Stimulated activated CD4-positive, alpha-beta T cell treated with anti-CD3 and anti-CD28 coated beads, TNF-alpha, amount 100 ng/mL, for 4 hours (primary cell): ENCODE measurements around the gene INAVA.

Experiments used
- DNase-seq, 3 experiments: peaks; one replicate each; pipeline ENCODE4 v3.0.0-alpha.2; 2020; ENCODE audit warnings: low read depth in 3 of 3

Gene INAVA

GRCh38 chr1:200875416-200875815 lies 19.3 kb upstream of the INAVA start:
- DNase-seq: no peak

GRCh38 chr1:200877010-200877409 lies 17.7 kb upstream of the INAVA start:
- no peak for DNase-seq

GRCh38 chr1:200877839-200878551 lies 16.7 kb upstream of the INAVA start:
- DNase-seq: peak in 1 of 3 experiments; percentile 37

GRCh38 chr1:200880212-200880611 lies 14.5 kb upstream of the INAVA start:
- no peak for DNase-seq

- DNase-seq: no peak
These were observed 11.6 kb upstream of the INAVA start for GRCh38 chr1:200883118-200883517.

GRCh38 chr1:200885623-200886402 lies 8.9 kb upstream of the INAVA start:
- DNase-seq: no peak

GRCh38 chr1:200886594-200886993 lies 8.1 kb upstream of the INAVA start:
- DNase-seq: no peak

DNA sequence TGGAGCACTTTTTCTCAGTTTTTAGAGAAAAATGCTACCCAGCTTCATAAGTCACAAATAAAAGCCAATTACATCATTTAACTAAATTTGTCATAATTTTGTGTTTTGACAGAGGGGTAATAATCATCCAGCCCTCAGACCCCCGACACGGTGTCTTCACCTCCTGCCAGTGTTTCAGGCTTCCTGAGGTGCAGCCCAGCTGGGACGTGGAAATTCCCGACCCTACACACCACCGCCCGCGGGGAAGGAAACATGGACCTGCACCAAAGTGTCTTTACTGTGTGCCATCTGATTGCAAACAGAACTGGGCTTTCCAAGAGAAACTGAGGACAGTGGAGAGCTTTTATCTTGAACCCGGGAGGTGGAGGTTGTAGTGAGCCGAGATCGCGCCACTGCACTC lies 7.7 kb upstream of the INAVA start:
- no peak for DNase-seq

- DNase-seq: no peak
These were observed 6.8 kb upstream of the INAVA start for GRCh38 chr1:200887772-200888348.

GRCh38 chr1:200888349-200888838 lies 6.3 kb upstream of the INAVA start:
- peak in 1 of 3 experiments; percentile 22 for DNase-seq

- no peak for DNase-seq
These were observed 5.1 kb upstream of the INAVA start for GRCh38 chr1:200889571-200889970.

DNA sequence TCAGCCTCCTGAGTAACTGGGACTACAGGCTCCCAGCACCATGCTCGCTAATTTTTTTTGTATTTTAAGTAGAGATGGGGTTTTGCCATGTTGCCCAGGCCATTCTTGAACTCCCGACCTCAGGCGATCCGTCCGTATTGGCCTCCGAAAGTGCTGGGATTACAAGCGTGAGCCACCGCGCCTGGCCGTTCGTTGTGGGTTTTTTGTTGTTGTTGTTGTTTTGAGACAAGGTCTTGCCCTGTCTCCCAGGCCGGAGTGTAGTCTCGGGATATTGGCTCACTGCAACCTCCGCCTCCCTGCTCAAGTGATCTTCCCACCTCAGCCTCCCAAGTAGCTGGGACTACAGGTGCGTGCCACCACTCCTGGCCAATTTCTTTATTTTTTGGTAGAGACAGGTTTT lies 4.7 kb upstream of the INAVA start:
- DNase-seq: no peak

- DNase-seq: no peak
These were observed 3.6 kb upstream of the INAVA start for GRCh38 chr1:200890818-200891773.

DNA sequence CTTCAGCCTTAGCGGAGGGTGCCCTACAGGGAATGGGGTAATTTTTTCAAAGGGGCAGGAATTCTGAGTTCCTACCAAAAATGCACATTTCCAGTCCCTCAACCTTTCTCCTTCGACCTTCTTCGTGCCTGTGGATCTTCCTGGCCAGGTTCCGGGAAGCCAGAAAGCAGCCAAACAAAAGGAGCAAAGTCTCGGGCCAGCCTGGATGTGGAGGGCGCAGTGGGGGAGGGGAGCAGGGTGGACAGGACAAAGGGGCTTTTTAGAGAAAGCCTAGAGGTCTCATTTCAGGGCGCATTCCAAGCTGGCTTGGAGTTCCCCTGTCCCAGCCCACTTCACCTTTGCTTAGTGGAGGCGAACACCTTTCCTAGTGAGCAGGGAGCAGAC lies 2.9 kb upstream of the INAVA start:
- DNase-seq: no peak

- DNase-seq: no peak
These were observed 2.2 kb upstream of the INAVA start for GRCh38 chr1:200892546-200892945.

DNA sequence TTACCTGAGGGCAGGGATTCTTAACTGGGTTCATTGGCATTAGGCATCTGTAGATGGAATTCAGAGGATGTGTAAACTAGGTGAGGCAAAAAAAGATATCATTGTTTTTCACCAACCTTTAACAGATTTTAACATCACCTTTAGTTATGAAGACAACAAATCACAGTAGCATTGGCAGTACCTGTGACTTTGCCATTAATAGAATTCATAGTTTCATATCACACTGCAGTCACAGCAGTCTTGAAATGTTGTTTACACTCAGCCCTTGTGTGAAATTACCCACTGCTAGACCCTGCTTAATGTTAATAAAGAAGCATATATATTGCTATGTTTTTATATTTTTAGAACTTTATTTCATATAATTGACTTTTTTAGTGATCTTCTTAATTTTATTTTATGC lies 1.7 kb upstream of the INAVA start:
- no peak for DNase-seq

GRCh38 chr1:200893411-200893901 lies 1.2 kb upstream of the INAVA start:
- DNase-seq: no peak

DNA sequence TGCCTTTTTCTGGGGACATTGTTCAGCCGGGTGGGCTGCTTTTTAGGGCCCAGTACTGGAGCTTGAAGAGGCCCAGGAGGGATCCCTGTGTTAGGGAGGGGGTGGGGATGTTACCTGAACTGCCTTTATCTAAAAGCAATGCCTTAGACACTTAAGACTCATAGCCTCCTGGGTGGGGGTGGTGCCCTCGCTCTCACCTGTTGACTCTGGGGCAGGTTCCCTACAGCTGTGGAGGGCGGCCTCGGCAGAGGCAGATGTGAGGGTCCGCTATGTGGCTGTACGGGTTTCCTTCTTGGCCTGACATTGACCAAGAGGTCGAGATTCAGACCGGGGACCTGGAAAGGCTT lies 716 bp downstream of the INAVA start:
- DNase-seq: no peak

DNA sequence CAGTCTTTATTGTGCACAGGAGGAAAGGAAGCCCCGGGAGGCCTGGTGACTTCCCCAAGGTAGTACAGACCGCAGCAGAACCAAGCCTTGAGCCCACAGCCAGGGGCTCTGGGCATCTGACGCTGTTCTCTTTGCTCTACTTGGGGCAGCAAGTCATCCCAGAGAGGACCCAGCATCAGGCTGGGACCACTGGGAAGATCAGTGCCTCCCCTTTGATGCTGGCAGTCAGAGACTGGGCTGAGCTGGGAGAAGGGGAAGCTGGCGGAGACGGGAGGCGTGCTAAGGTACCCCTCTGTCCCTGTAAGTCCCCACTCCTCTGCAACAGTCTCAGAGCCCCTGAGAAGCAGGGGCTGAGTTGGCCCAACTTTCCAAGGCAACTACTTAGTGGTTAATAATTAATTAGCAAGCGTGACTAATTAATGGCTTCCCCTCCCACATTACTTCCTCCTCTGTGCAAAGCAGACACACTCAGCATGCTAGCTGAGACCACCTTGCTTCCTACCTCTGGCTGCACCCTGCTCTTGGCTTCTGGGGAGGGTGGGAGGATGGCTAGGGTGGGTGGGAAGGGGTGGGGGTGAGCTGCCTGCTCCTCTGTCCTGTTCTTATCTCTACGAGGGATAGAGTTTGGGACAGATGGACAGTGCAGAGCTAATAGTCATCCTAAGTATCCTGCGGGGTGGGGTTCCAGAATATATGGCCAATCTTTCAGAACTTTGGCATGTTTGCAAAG lies 1.3 kb downstream of the INAVA start:
- DNase-seq: no peak

DNA sequence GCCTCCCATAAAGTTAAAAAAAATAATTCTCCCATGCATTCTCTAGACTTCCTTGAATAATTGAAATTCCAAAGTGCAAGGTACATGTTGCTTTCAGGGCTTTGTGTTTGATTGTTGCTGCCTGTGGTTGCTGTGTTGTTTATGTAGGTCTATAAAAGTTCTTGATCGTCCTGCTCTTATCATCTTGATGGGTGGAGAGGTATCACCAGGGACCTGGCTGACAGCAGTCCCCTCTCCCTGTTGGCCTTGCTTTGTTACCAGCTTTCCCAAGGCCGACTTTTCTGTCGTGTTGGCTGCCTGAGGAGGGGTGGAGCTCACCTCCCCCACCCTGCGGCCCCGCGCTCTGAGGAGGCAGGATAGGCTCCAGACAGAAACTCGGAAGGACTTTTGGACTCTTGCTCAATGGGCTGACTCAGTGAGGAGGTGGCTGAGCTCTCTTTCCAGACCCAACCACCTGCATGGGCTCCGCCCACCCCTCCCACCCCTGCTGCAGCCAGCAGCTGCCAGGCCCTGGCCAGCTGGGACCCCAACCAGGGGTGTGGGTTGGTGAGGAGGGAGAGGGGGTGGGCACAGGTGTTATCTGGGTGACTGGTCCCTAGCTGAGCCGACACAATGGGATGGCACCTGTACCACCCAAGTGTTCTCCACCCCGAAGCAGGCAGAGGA lies 2.0 kb downstream of the INAVA start:
- DNase-seq: no peak
